Measurements from ENCODE around the gene KCNQ1OT1.

The KCNQ1OT1 gene

GRCh38 chr11:2631161-2631560 is 68.6 kb downstream of the KCNQ1OT1 start:
- in situ Hi-C loops (cut with HindIII; ENCODE audit: low sequenced_read_pairs) = no loop called here

- in situ Hi-C loops (cut with HindIII; ENCODE audit: low sequenced_read_pairs) = no loop called here
These were observed 69.1 kb downstream of the KCNQ1OT1 start for GRCh38 chr11:2630679-2631078.

- in situ Hi-C loops (cut with HindIII; ENCODE audit: low sequenced_read_pairs) = no loop called here
These were observed 74.6 kb downstream of the KCNQ1OT1 start for GRCh38 chr11:2625183-2625582.

DNA sequence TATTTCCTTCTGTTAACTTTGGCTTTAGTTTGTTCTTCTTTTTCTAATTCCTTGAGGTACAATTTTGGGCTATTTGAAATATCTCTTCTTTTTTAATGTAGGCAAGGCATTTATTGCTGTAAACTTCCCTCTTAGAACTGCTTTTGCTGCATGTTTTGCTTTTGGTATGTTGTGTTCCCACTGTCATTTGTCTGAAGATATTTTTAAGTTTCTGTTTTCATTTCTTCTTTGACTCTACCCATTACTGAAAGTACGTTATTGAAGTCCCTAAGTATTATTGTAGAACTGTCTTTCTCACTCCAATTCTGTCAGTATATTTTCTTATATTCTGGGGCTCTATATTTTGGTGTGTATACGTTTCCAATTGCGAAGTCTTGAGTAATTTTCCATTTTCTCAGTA is 77.9 kb downstream of the KCNQ1OT1 start:
- in situ Hi-C loops (cut with HindIII; ENCODE audit: low sequenced_read_pairs) = no loop called here

- in situ Hi-C loops (cut with HindIII; ENCODE audit: low sequenced_read_pairs) = no loop called here
These were observed 86.8 kb downstream of the KCNQ1OT1 start for GRCh38 chr11:2612884-2613571.

DNA sequence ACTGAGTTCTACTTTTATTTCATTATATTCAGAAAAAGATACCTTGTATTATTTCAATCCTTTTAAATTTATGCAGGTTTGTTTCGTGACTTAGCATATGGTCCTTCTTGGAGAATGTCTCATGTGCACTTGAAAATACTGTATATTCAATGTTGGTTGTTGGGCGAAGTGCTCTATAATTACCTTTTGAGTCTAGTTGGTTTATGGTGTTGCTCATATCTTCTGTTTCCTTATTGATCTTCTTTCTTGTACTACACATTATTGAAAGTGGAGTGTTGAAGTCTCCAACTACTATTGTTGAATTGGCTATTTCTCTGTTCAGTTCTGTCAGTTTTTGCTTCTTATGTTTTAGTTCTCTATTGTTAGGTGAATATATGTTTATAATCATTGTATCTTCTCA is 90.4 kb downstream of the KCNQ1OT1 start:
- in situ Hi-C loops (cut with HindIII; ENCODE audit: low sequenced_read_pairs) = loop anchor here (5.0 to 10.0 kb wide), 2 partner anchors 52 to 75 kb away; no protein-coding TSS in a partner anchor

DNA sequence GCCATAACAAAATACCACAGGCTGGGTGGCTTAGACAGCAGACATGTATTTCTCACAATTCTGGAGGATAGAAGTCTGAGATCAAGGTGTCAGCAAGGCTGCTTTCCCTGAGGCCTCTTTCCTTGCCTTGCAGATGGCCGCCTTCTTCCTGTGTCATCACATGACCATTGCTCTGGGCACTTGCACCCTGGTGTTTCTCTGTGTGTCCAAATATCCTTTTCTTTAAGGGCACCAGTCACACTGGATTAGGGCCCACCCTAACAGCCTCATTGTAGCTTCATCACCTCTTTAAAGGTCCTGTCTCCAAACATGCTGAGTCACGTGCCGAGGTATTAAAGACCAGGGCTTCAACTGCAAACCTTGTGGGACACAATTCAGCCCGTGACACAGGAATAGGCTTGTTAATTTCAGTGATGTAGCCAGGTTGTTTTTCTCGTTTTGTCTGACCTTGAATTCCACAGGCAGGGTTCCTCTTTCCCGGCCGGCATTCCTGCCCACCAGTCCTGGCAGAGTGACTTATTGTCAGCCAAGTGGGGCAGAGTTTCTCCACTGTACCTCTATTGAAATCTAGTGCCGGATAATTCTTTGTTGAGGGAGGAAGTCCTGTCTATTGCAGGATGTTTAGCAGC is 100.1 kb downstream of the KCNQ1OT1 start:
- in situ Hi-C loops (cut with HindIII; ENCODE audit: low sequenced_read_pairs) = loop anchor here (10.0 kb wide), 1 partner anchor 85 kb away; no protein-coding TSS in a partner anchor

- in situ Hi-C loops (cut with HindIII; ENCODE audit: low sequenced_read_pairs) = no loop called here
These were observed 104.6 kb downstream of the KCNQ1OT1 start for GRCh38 chr11:2595204-2595603.

DNA sequence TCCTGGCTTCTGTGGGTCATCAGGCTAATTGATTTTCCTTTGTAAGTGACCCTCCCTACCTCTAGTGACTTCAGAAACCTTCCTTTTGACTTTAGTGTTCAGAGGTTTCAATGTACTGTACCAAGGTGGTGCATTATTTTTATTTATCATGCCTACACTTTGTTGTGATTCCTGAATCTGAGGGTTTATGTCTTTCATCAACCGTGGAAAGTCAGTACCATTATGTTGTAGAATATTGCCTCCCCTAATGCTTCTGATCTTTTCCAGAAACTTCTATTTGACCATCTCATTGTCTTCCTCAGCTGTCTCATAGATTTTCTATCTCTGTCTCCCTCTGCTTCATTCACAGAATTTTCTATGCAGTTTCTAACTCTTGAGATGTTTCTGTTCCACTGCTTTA is 105.5 kb downstream of the KCNQ1OT1 start:
- in situ Hi-C loops (cut with HindIII; ENCODE audit: low sequenced_read_pairs) = no loop called here

GRCh38 chr11:2593393-2593950 is 106.3 kb downstream of the KCNQ1OT1 start:
- in situ Hi-C loops (cut with HindIII; ENCODE audit: low sequenced_read_pairs) = no loop called here

DNA sequence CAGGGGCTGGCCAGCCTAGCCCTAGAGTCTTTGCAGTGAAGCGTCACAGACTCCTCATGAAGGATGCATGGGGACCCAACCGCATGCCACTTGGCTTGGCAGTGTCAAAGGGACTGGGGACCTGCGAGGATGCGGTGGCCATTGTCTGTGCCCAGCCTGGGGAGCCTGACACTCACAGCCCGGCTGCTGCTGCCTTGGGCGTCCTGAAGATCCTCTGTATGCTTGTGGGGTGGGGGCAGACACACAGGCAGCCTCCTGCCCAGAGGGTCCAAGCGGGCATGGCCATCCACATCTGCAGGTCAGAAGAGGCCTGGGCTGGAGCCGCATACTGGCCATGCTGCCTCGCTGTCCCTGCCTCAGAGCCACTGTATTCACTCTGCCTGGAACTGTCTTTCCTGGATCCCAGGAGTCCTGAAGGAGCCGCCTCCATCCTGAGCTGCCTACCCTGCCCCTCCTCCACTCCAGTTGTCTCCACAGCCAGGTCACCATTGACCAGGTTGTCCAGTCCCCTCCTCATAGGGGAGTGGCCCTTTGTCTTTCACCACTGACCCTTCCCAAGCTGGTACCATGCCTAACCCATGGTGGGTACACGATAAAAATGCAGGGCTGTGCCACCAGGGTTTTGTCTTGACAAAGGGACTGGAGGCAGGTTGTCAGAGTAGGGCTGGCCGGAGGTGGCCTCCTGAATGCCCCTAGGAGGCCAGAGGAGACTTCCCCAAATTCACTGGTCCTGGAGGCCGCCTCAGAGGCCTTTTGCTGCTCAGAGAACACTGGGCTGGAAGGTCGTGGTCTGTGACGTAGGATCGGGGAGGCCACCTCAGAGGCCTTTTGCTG is 107.0 kb downstream of the KCNQ1OT1 start:
- in situ Hi-C loops (cut with HindIII; ENCODE audit: low sequenced_read_pairs) = no loop called here

GRCh38 chr11:2591805-2592204 is 108.0 kb downstream of the KCNQ1OT1 start:
- in situ Hi-C loops (cut with HindIII; ENCODE audit: low sequenced_read_pairs) = no loop called here

DNA sequence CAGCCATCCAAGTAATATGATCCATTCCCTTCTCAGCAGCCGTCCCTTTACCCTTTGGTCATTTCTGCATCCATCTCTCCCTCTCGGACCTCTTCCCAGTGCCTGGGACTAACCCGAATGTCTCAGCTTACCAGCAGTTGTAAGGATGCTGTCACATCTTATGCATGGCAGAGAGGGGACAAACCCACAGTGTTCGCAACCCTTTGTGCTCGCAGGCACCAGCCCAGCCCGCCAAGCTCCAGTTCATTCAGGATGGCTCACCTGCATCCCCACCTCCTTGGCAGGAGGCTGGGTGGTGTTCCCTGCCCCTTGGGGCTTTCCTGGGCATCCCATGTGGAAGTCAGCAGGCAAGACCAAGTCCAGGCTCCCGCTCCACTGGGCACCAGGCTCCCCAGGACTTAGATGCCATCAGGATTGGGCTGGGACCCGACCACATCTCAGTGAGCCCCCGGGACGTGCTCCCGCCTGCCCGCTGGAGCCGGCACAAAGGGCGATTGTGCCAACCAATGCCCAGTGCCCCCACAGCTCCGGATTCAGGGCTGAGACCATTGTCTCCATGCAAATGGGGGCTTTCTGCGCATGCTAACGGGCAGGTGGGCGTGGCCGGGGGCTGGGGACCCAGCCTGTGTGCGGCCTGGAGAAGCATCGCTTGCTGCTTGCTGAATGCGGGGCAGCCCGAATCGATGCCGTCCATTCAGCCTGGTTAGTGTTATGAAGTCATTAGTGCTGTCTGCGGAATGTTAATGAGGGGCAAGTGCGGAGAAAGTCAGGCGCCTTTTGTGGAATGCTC is 108.6 kb downstream of the KCNQ1OT1 start:
- in situ Hi-C loops (cut with HindIII; ENCODE audit: low sequenced_read_pairs) = no loop called here

GRCh38 chr11:2590131-2590964 is 109.4 kb downstream of the KCNQ1OT1 start:
- in situ Hi-C loops (cut with HindIII; ENCODE audit: low sequenced_read_pairs) = no loop called here

DNA sequence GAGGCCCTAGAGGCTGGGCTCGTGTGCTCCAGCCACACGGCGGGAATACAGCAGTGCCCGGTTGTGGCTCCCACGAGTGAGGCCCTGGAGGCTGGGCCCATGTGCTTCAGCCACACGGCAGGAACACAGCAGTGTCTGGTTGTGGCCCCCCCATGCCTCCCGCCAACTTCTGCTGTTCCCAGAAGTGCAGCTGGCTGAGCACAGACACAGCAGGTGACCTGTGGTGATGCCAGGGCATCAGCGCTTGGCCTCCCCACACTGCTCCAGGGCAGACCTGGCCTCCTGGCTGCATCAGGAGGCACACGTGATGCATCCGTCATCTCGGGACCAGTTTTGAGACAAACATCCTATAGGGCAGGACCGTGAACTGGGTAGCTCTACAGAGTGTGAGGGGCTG is 110.3 kb downstream of the KCNQ1OT1 start:
- in situ Hi-C loops (cut with HindIII; ENCODE audit: low sequenced_read_pairs) = no loop called here

DNA sequence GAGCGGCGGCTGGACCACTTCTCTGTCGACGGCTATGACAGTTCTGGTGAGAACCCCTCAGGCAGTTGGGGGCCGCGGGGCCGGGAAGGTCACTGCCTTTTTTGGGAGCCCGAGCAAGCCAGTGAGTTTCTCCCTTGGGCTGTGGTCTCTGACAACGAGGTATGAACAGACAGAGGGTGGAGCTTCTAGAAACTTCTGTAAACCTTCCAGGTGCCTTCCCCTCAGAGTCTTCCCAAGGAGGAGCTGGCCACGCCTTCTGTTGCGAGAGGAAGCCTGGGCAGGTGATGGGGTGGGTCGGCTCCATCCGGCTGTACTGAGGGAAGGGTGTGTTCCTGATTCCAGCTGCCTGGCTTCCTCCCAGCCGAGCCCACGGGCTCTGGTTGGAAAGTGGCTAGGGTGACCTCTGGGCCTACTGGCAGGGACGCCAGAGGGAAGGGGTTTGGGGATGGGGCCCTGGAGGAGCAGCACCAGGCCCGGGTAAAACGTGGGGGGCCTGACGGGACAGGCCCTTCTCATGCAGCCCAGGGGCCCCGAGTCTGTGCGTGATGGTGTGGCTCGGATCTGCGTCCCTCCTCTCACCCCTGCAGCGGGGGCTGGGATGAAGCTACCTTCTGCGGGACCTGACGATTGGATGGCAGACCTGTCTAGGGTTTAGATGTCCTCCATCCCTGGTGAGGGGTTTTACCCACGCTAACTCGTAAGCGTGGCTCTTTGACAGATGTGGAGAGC is 110.8 kb downstream of the KCNQ1OT1 start:
- in situ Hi-C loops (cut with HindIII; ENCODE audit: low sequenced_read_pairs) = no loop called here

- in situ Hi-C loops (cut with HindIII; ENCODE audit: low sequenced_read_pairs) = no loop called here
These were observed 111.6 kb downstream of the KCNQ1OT1 start for GRCh38 chr11:2587976-2588748.

All from DLD1 (cell line).